H1 (cell line): ENCODE measurements around the gene TLR10. TPM values are rescaled to one million over a fixed set of nuclear protein-coding genes. Genes with fewer than 3 reads are reported as not detected.

Source experiments
- CTCF ChIA-PET: fragments of 300-600 bp; sonication (Branson Sonifier 250); formaldehyde crosslinking; loops from one replicate; lab custom pipeline; 2021; ENCODE audit not compliant: partially characterized antibody; lab: Charles Lee
- POLR2A ChIA-PET: fragments of 300-600 bp; sonication (Branson Sonifier 250); formaldehyde crosslinking; loops from one replicate; lab custom pipeline; 2021; ENCODE audit warnings: inconsistent platforms; ENCODE audit not compliant: partially characterized antibody; lab: Charles Lee
- DNase-seq, 2 experiments: peaks; one replicate each; pipeline versions ENCODE4 v3.0.0 to v3.0.0-alpha.2; 2010 to 2022; ENCODE audit warnings: low spot score in 2 of 2, low read depth in 1 of 2, mixed read lengths in 1 of 2
- FAIRE-seq: peaks from 2 replicates; lab custom pipeline; 2011; peaks lifted over from hg19 to GRCh38; lab: Jason Lieb, UNC
- H2AFZ ChIP-seq: 2 replicates; pipeline ENCODE4 v1.8.1; 2012; ENCODE audit warnings: low read length, inconsistent platforms
- H2AK5ac ChIP-seq: 2 replicates; pipeline ENCODE4 v1.6.1; 2013; ENCODE audit warnings: low read depth, low read length
- H2BK120ac ChIP-seq: replicated peaks from 2 replicates; pipeline ENCODE3; 2013; ENCODE audit warnings: low read depth, low read length, inconsistent platforms
- H2BK12ac ChIP-seq: 2 replicates; pipeline ENCODE4 v1.6.1; 2013; ENCODE audit warnings: low read depth, low read length
- H2BK15ac ChIP-seq: 2 replicates; pipeline ENCODE4 v1.6.1; 2013; ENCODE audit warnings: low read length
- H2BK20ac ChIP-seq: 2 replicates; pipeline ENCODE4 v1.6.1; 2013; ENCODE audit warnings: low read length
- H2BK5ac ChIP-seq: 2 replicates; pipeline ENCODE4 v1.6.1; 2013; ENCODE audit warnings: low read depth, low read length
- H3K14ac ChIP-seq: 2 replicates; pipeline ENCODE4 v1.6.1; 2013; ENCODE audit warnings: inconsistent platforms; ENCODE audit not compliant: insufficient read length
- H3K18ac ChIP-seq: 2 replicates; pipeline ENCODE4 v1.6.1; 2013; ENCODE audit warnings: low read length; ENCODE audit errors: extremely low read depth
- H3K23ac ChIP-seq: 2 replicates; pipeline ENCODE4 v1.6.1; 2013; ENCODE audit warnings: inconsistent platforms; ENCODE audit not compliant: insufficient read length
- H3K23me2 ChIP-seq: 2 replicates; pipeline ENCODE4 v1.6.1; 2013; ENCODE audit warnings: low read depth, low read length
- H3K27ac ChIP-seq: 2 replicates; pipeline ENCODE4 v1.6.1; 2011; ENCODE audit warnings: low read depth, low read length, inconsistent platforms
- H3K27me3 ChIP-seq, 4 experiments: replicated peaks in 1 of 4; 1 replicate in 1 of 4; 2 replicates in 3 of 4; pipeline versions ENCODE4 v1.6.1 to v1.8.1; 2011 to 2013; ENCODE audit warnings: low read length in 3 of 4, mild to moderate bottlenecking in 3 of 4, inconsistent platforms in 2 of 4, mixed read lengths in 2 of 4, moderate library complexity in 1 of 4; ENCODE audit not compliant: control insufficient read depth in 3 of 4, insufficient read depth in 3 of 4; ENCODE audit errors: extremely low read depth in 1 of 4
- H3K36me3 ChIP-seq, 4 experiments: 2 replicates each; pipeline versions ENCODE4 v1.6.1 to v1.8.1; 2011 to 2013; ENCODE audit warnings: mild to moderate bottlenecking in 4 of 4, low read length in 3 of 4, moderate library complexity in 2 of 4, control low read depth in 1 of 4, inconsistent platforms in 1 of 4; ENCODE audit not compliant: insufficient read depth in 4 of 4, control insufficient read depth in 2 of 4
- H3K4ac ChIP-seq: replicated peaks from 2 replicates; pipeline ENCODE3; 2013; ENCODE audit warnings: low read length, low read depth, mixed read lengths, inconsistent platforms; ENCODE audit not compliant: insufficient read length
- H3K4me1 ChIP-seq, 4 experiments: replicated peaks in 1 of 4; 1 replicate in 1 of 4; 2 replicates in 3 of 4; pipeline versions ENCODE4 v1.6.1 to v1.8.1; 2011 to 2013; ENCODE audit warnings: low read length in 3 of 4, inconsistent platforms in 2 of 4, mixed read lengths in 1 of 4; ENCODE audit not compliant: insufficient read depth in 4 of 4, control insufficient read depth in 3 of 4
- H3K4me2 ChIP-seq, 2 experiments: 2 replicates each; pipeline versions ENCODE4 v1.6.1 to v1.8.1; 2011 to 2013; ENCODE audit warnings: low read depth in 2 of 2, low read length in 2 of 2, control low read depth in 1 of 2, inconsistent platforms in 1 of 2, mild to moderate bottlenecking in 1 of 2; ENCODE audit not compliant: insufficient read depth in 1 of 2
- H3K4me3 ChIP-seq, 4 experiments: fragments of 200-600, 300-600 bp in 1 of 4; sonication (generic), shearing (Covaris generic), sonication (Bioruptor Twin) in 1 of 4; 2 replicates each; pipeline versions ENCODE4 v1.5.1 to v1.8.1; 2011 to 2016; ENCODE audit warnings: low read length in 4 of 4, low read depth in 3 of 4, control low read depth in 2 of 4, inconsistent platforms in 2 of 4, mild to moderate bottlenecking in 2 of 4, mixed read lengths in 1 of 4, moderate library complexity in 1 of 4; ENCODE audit not compliant: insufficient read depth in 2 of 4; ENCODE audit errors: extremely low read depth in 1 of 4
- H3K56ac ChIP-seq: replicated peaks from 2 replicates; pipeline ENCODE3; 2013; ENCODE audit warnings: low read depth, mild to moderate bottlenecking, mixed read lengths, low read length, inconsistent platforms; ENCODE audit not compliant: insufficient read length
- H3K79me1 ChIP-seq: 2 replicates; pipeline ENCODE4 v1.6.1; 2013; ENCODE audit warnings: low read depth, low read length, control low read depth
- H3K79me2 ChIP-seq, 2 experiments: 2 replicates each; pipeline versions ENCODE4 v1.6.1 to v1.8.1; 2012 to 2013; ENCODE audit warnings: low read length in 2 of 2, mild to moderate bottlenecking in 2 of 2, inconsistent platforms in 1 of 2; ENCODE audit not compliant: insufficient read depth in 2 of 2, control insufficient read depth in 1 of 2
- H3K9ac ChIP-seq, 4 experiments: replicated peaks in 1 of 4; 1 replicate in 1 of 4; 2 replicates in 3 of 4; pipeline versions ENCODE4 v1.6.1 to v1.8.1; 2011 to 2013; ENCODE audit warnings: low read depth in 3 of 4, low read length in 3 of 4, control low read depth in 2 of 4, mild to moderate bottlenecking in 2 of 4, moderate library complexity in 2 of 4, inconsistent platforms in 1 of 4; ENCODE audit errors: extremely low read depth in 1 of 4
- H3K9me3 ChIP-seq, 2 experiments: 2 replicates each; pipeline versions ENCODE4 v1.6.1 to v1.8.1; 2012 to 2013; ENCODE audit warnings: mild to moderate bottlenecking in 2 of 2, moderate library complexity in 2 of 2, control low read depth in 1 of 2, inconsistent platforms in 1 of 2, low read depth in 1 of 2, low read length in 1 of 2, mixed read lengths in 1 of 2; ENCODE audit not compliant: insufficient read depth in 2 of 2
- H4K20me1 ChIP-seq, 2 experiments: replicated peaks in 1 of 2; 2 replicates each; pipeline versions ENCODE3 to v1.8.1; 2011 to 2013; ENCODE audit warnings: inconsistent platforms in 2 of 2, low read length in 2 of 2, mild to moderate bottlenecking in 1 of 2; ENCODE audit not compliant: insufficient read depth in 2 of 2, control insufficient read depth in 1 of 2
- H4K5ac ChIP-seq: 2 replicates; pipeline ENCODE4 v1.6.1; 2013; ENCODE audit warnings: low read length, low read depth, mixed read lengths, inconsistent platforms; ENCODE audit not compliant: insufficient read length
- H4K8ac ChIP-seq: 2 replicates; pipeline ENCODE4 v1.8.0; 2013; ENCODE audit warnings: mild to moderate bottlenecking, moderate library complexity, low read length, inconsistent platforms; ENCODE audit not compliant: insufficient read depth; ENCODE audit errors: extremely low read depth
- H4K91ac ChIP-seq: replicated peaks from 2 replicates; pipeline ENCODE3; 2013; ENCODE audit warnings: low read length, mixed read lengths, inconsistent platforms; ENCODE audit not compliant: insufficient read length
- ASH2L ChIP-seq: fragments of 200-600, 300-600 bp; sonication (generic); IDR thresholded peaks from one replicate; pipeline ENCODE4 v1.7.1; 2017; ENCODE audit warnings: low read length
- CBX8 ChIP-seq: fragments of 300-800, 300-1000 bp; sonication (generic); IDR thresholded peaks from 2 replicates; pipeline ENCODE4 v1.7.1; 2016; ENCODE audit warnings: low read depth, low read length, borderline replicate concordance
- CHD2 ChIP-seq: IDR thresholded peaks from 2 replicates; pipeline ENCODE4 v1.6.1; 2012; ENCODE audit warnings: low read length, improper control_type of control experiment
- NANOG ChIP-seq: IDR thresholded peaks from 2 replicates; pipeline ENCODE4 v1.6.1; 2011; ENCODE audit warnings: low read length, low read depth, mild to moderate bottlenecking, inconsistent platforms; ENCODE audit not compliant: insufficient read depth, poor library complexity, severe bottlenecking
- RNF2 ChIP-seq: fragments of 200-900, 300-1000 bp; sonication (generic); IDR thresholded peaks from 2 replicates; pipeline ENCODE4 v1.7.1; 2016; ENCODE audit warnings: borderline replicate concordance, low read depth, mild to moderate bottlenecking, antibody characterized with exemption, low read length; ENCODE audit not compliant: poor library complexity, severe bottlenecking; ENCODE audit errors: missing control alignments
- SIX5 ChIP-seq: IDR thresholded peaks from 2 replicates; pipeline ENCODE4 v1.6.1; 2011; ENCODE audit warnings: mild to moderate bottlenecking, low read depth, low read length
- TAF1 ChIP-seq: IDR thresholded peaks from 2 replicates; pipeline ENCODE4 v1.6.1; 2011; ENCODE audit warnings: mild to moderate bottlenecking, low read depth, low read length
- TCF12 ChIP-seq: IDR thresholded peaks from 2 replicates; pipeline ENCODE4 v1.6.1; 2011; ENCODE audit warnings: low read depth, mild to moderate bottlenecking, low read length
- TEAD4 ChIP-seq: IDR thresholded peaks from 2 replicates; pipeline ENCODE4 v1.6.1; 2012; ENCODE audit warnings: low read depth, low read length, inconsistent platforms, mixed read lengths
- YY1 ChIP-seq: IDR thresholded peaks from 2 replicates; pipeline ENCODE4 v1.6.1; 2011; ENCODE audit warnings: low read depth, mild to moderate bottlenecking, low read length
- WGBS, 2 experiments: shearing (Covaris generic) in 1 of 2; methylation state at CpG; one replicate each; pipeline versions ENCODE4 v1.1.6 to v1.1.7; 2013 to 2015; ENCODE audit warnings: low lambda C conversion rate in 2 of 2, mixed read lengths in 2 of 2, inconsistent platforms in 1 of 2, low coverage in 1 of 2, missing lambda C conversion rate in 1 of 2; ENCODE audit not compliant: insufficient replicate concordance in 2 of 2, insufficient coverage in 1 of 2, insufficient read length in 1 of 2; ENCODE audit errors: extremely low coverage in 1 of 2, missing lambda C conversion rate in 1 of 2; 5-methylcytosine and 5-hydroxymethylcytosine counted together
- polyA plus RNA-seq, 7 experiments: library from polyadenylated mRNA; depleted of rRNA in 3 of 7; stranded (reverse) in 5 of 7; unstranded in 2 of 7; fragments of >200 nt in 5 of 7; fragments of 200-250 nt in 2 of 7; gene quantifications; 1 replicate in 5 of 7; 2 replicates in 1 of 7; 4 replicates in 1 of 7; pipeline versions ENCODE4 v1.2.1 to v1.2.3, GENCODE V29; 2011 to 2013; ENCODE audit warnings: missing spikeins in 2 of 7, mixed read lengths in 2 of 7
- total RNA-seq: library from RNA; stranded (reverse); fragmentation: NEBNext Ultra II Directional; extraction: Animal tissue kit (Norgen Biotek cat#: 25700); gene quantifications from 2 replicates; pipeline ENCODE4 v1.2.1, GENCODE V29; 2021

Gene TLR10
- total and polyA plus RNA-seq, 2 of the 8 experiments (the other 6 are each of a cell fraction or from before 2014, with no cell fraction given) = not detected

GRCh38 chr4:38723114-38723513 lies 59.7 kb downstream of the TLR10 start:
- no peak overlapping the region for H4K8ac ChIP-seq
- H3K9ac ChIP-seq = no peak overlapping the region
- no peak overlapping the region for H2BK12ac ChIP-seq
- no peaks in the 10 kb centered on the region for H3K23me2 ChIP-seq
- H4K20me1 ChIP-seq = no peaks in the 10 kb centered on the region
- CTCF ChIA-PET = interaction anchor here (0.8 to 1.6 kb wide), 2 partner anchors 9 to 404 kb away, joined by 3 read pairs; no protein-coding TSS in a partner anchor
- no peak overlapping the region for H3K4ac ChIP-seq
- no peak overlapping the region for H2BK20ac ChIP-seq
- no peak overlapping the region for H2BK5ac ChIP-seq
- no peak overlapping the region for H4K91ac ChIP-seq
- no peak overlapping the region for H2BK120ac ChIP-seq
- no peak overlapping the region for H4K5ac ChIP-seq
- DNase-seq (no peak), FAIRE-seq (no peak)
- H2AFZ ChIP-seq = no peak overlapping the region
- no peak overlapping the region for H3K23ac ChIP-seq
- H3K4me1 ChIP-seq = no peaks in the 10 kb centered on the region
- H2BK15ac ChIP-seq = no peak overlapping the region
- H3K4me2 ChIP-seq = no peak overlapping the region
- no peaks in the 10 kb centered on the region for H3K79me1 ChIP-seq
- H3K79me2 ChIP-seq = no peaks in the 10 kb centered on the region
- H3K36me3 ChIP-seq = no peaks in the 10 kb centered on the region
- WGBS, 2 experiments = 63% methylated on average over 4 of the region's 4 CpGs; no CpG with 5 or more reads in 1 of the 2 experiments
- no peaks in the 10 kb centered on the region for H3K27me3 ChIP-seq
- POLR2A ChIA-PET = interaction anchor here (0.7 kb wide), 1 partner anchor 18 kb away, joined by 3 read pairs; no protein-coding TSS in a partner anchor
- no peak overlapping the region for H3K56ac ChIP-seq
- H3K4me3 ChIP-seq = no peak overlapping the region
- no peak overlapping the region for H2AK5ac ChIP-seq
- no peak overlapping the region for H3K14ac ChIP-seq
- H3K18ac ChIP-seq = no peak overlapping the region
- no peaks in the 10 kb centered on the region; a peak in 1 of 4 replicates for H3K9me3 ChIP-seq
- H3K27ac ChIP-seq = no peak overlapping the region
- TF ChIP-seq SIX5 (no peak), YY1 (no peak), RNF2 (no peak), CHD2 (no peak), TCF12 (no peak), TEAD4 (no peak), ASH2L (no peak), NANOG (no peak), CBX8 (no peak), TAF1 (no peak)
